Epithelial cell of proximal tubule (primary cell): Measurements from ENCODE around the gene OMD. TPM values are rescaled to one million over a fixed set of nuclear protein-coding genes. Genes with fewer than 3 reads are reported as not detected.
"Not testable (repeated sequence)": the region's sequence is repeated elsewhere in the genome, so short reads cannot be mapped to it uniquely, and the experiment has no call there.

ENCODE experiments used
- DNase-seq: peaks from one replicate; pipeline ENCODE4 v3.0.0-alpha.2; 2011; ENCODE audit warnings: low read depth
- H3K4me3 ChIP-seq: 2 replicates; pipeline ENCODE4 v1.5.1; 2011; ENCODE audit warnings: low read depth, mild to moderate bottlenecking, low read length
- CTCF ChIP-seq: conservative IDR thresholded peaks from 2 replicates; pipeline ENCODE4 v1.5.1; 2012; ENCODE audit warnings: low read depth, mild to moderate bottlenecking, low read length
- total RNA-seq: library from RNA; depleted of rRNA; stranded (reverse); fragments of >200 nt; gene quantifications from 2 replicates; pipeline ENCODE4 v1.2.3, GENCODE V29; 2015

OMD gene
- total RNA-seq, 1 donor from 2014 or later = not detected

DNA sequence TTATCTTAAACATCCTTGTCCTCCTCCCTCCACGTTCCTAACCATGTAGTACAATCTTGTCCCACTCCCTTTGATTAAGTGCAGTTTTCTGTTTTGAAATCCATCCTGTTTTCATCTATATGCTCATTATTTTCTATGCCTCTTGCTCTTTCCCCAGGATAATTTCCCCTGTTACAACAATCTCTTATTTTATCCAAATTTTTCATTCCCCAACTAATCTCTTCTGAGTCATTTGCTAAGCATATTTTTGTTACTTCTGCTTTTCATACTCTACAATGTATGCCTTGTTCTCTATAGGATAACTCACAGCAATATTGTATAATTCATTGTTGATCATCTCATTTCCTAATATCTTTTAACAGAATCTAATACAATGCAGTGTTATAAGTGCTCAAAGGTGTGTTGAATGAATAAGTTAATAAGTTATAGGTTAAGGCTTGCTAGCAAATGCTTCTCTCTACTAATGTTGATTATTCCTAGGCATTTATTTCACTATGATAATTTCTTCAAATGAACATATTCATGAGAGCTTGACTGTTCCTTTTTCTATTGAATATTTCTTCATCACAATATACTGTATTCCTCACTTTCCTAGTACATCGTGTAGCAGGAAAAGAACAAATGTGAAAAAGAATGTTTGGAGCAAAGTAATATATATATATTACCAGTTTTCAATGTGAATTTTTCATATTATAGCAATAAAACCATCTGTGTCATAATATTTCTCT lies 1.5 kb downstream of the OMD start:
- no peak overlapping the region for H3K4me3 ChIP-seq
- no peak for DNase-seq
- no peak for TF ChIP-seq CTCF

DNA sequence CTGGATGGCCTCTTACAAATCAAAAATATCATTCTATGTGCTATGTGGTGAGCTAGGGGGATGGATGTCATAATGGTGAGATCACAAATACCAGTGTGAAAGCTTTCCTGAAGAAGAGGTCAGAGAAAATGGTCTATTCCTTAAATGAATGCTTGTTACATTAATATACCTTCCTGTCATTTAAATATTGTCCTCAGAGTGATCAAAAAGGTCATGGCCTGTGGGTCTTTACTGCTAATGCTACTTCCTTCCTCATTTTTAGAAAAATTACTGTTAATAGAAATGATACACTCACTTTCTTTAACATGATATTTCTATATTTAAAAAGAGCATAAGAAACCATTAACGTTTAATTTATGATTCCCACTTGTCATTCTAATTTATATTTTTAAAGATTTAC lies 9.7 kb downstream of the OMD start:
- no peak for DNase-seq
- H3K4me3 ChIP-seq = no peak overlapping the region
- TF ChIP-seq CTCF = no peak

DNA sequence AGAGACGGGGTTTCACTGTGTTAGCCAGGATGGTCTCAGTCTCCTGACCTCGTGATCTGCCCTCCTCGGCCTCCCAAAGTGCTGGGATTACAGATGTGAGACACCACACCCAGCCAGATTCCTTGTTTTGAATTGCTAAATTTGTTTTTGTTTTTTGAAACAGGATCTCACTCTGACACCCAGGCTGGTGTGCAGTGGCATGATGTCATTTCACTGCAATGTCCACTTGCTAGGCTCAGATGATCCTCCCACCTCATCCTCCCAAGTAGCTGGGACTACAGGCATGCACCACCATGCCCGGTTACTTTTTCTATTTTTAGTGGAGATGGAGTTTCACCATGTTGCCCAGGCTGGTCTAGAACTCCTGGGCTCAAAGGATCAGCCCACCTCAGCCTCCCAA lies 13.1 kb downstream of the OMD start:
- not testable (repeated sequence) for H3K4me3 ChIP-seq, DNase-seq

GRCh38 chr9:92408747-92409478 lies 15.4 kb downstream of the OMD start:
- no peak for DNase-seq
- TF ChIP-seq CTCF = no peak
- H3K4me3 ChIP-seq = no peak overlapping the region

GRCh38 chr9:92407818-92408217 lies 16.5 kb downstream of the OMD start:
- H3K4me3 ChIP-seq = no peak overlapping the region
- no peak for TF ChIP-seq CTCF
- DNase-seq = no peak

DNA sequence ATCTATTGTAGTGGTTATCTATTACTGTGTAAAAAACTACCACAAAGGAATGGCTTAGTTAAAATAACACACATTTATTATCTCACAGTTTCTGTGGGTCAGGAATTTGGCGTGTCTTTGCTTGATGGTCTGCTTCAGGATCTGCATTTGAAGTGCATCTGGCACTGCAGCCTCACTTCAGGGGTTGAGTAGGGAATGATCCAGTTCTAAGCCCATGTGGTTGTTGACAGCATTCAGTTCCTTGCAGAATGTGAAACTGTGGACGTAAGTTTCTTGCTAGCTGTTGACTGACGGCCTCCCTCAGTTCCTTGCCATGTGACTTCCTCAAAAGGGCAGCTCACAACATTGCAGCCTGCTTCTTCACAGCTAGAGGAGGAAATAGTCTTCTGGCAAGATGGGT lies 17.8 kb downstream of the OMD start:
- no peak overlapping the region for H3K4me3 ChIP-seq
- TF ChIP-seq CTCF = no peak
- DNase-seq = no peak

DNA sequence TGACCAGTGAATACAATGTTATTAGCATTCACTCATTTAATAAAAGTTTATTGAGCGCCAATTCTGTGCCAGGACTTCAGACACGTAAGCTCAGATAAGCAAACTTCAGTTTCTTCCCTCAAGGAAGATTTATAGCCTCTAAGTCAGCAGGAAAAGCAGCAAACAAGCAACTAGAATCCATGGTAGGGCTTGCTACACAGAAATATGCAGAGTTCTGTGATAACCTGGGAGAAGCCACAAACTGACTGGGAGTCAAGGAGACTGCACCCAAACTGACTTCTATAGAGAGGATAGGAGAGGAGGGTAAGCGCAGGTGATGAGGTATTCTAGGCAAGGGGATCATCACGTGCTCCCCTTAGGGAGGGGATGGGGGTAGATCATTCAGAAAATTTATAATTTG lies 18.5 kb downstream of the OMD start:
- DNase-seq = no peak
- no peak for TF ChIP-seq CTCF
- H3K4me3 ChIP-seq = no peak overlapping the region
